GM23248 (cell line): ENCODE results near the gene ZNF441.

Experiments used
- EZH2 ChIP-seq: fragments of 200-600 bp; sonication (generic); IDR thresholded peaks from 2 replicates; pipeline ENCODE4 v1.6.1; 2018; ENCODE audit warnings: antibody characterized with exemption, mild to moderate bottlenecking; ENCODE audit not compliant: insufficient read depth, poor library complexity, severe bottlenecking
- EZH2phosphoT487 ChIP-seq: fragments of 200-600 bp; sonication (generic); IDR thresholded peaks from 2 replicates; pipeline ENCODE4 v1.6.1; 2018; ENCODE audit warnings: antibody characterized with exemption, moderate library complexity, mild to moderate bottlenecking, low read depth; ENCODE audit not compliant: insufficient read depth

GRCh38 chr19:11756965-11757364, 9.8 kb upstream of the ZNF441 start:
- no peak for TF ChIP-seq EZH2
- no peak for TF ChIP-seq EZH2phosphoT487
